ENCODE results near the gene SIN3A.

DNA sequence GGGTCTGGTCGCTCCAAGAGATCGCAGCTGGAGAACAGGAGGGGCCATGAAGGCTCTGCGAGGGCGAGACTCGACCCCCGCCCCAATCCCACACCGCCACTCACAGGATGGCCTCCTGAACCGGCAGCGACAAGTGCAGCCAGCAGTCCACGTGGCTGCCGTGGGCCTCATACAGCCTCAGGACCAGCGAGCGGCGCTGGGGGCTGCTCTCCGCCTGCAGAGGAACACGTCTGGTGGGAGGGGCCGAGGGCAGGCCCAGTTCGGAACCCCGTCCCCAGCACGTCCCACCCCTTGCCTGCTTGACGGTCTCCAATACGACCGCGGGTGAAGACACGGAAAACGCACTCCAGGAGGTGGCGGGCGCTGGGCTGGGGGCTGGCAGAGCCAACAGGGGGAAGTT, 95.5 kb downstream of the SIN3A start:
- TF ChIP-seq, protein P1, sequence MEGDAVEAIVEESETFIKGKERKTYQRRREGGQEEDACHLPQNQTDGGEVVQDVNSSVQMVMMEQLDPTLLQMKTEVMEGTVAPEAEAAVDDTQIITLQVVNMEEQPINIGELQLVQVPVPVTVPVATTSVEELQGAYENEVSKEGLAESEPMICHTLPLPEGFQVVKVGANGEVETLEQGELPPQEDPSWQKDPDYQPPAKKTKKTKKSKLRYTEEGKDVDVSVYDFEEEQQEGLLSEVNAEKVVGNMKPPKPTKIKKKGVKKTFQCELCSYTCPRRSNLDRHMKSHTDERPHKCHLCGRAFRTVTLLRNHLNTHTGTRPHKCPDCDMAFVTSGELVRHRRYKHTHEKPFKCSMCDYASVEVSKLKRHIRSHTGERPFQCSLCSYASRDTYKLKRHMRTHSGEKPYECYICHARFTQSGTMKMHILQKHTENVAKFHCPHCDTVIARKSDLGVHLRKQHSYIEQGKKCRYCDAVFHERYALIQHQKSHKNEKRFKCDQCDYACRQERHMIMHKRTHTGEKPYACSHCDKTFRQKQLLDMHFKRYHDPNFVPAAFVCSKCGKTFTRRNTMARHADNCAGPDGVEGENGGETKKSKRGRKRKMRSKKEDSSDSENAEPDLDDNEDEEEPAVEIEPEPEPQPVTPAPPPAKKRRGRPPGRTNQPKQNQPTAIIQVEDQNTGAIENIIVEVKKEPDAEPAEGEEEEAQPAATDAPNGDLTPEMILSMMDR (IDR thresholded peaks at IDR 0.05) = no peak
- TF ChIP-seq POLR2A (IDR thresholded peaks at IDR 0.05) = no peak
